Stimulated activated CD4-positive, alpha-beta T cell treated with anti-CD3 and anti-CD28 coated beads, Interleukin-15, amount 100 ng/mL, for 48 hours (primary cell): Measurements from ENCODE around the gene RPL10L.

ENCODE experiments used
- DNase-seq, 2 donors: peaks; one replicate each; pipeline ENCODE4 v3.0.0-alpha.2; 2020; ENCODE audit warnings: low read depth in 2 of 2

The RPL10L gene

GRCh38 chr14:46651526-46652144, at the start of gene RPL10L:
TSS of gene RPL10L (minus strand) at chr14:46651781. CDS start at chr14:46651736, 45 bp downstream.
- DNase-seq = no peak

- no peak for DNase-seq
Observed at GRCh38 chr14:46691819-46692218, 40.2 kb upstream of the RPL10L start.

GRCh38 chr14:46686652-46687051, 35.1 kb upstream of the RPL10L start:
- DNase-seq = no peak

GRCh38 chr14:46672128-46672527, 20.5 kb upstream of the RPL10L start:
- DNase-seq = no peak

GRCh38 chr14:46663382-46663781, 11.8 kb upstream of the RPL10L start:
- DNase-seq = no peak

GRCh38 chr14:46661728-46662127, 10.1 kb upstream of the RPL10L start:
- DNase-seq = no peak

GRCh38 chr14:46653031-46653755, 1.6 kb upstream of the RPL10L start:
- DNase-seq = no peak

- no peak for DNase-seq
Observed at GRCh38 chr14:46646796-46647195, 4.8 kb downstream of the RPL10L start.

- DNase-seq = no peak
Observed at GRCh38 chr14:46626876-46627275, 24.7 kb downstream of the RPL10L start.
